Gastrocnemius medialis (tissue), 4 donors: Measurements from ENCODE around the gene EIF2D.

Experiments used
- POLR2A ChIP-seq, 2 donors: fragments of 450-650 bp; IDR thresholded peaks; one replicate each; pipeline ENCODE4 v1.6.1; 2017; ENCODE audit warnings: antibody characterized with exemption in 2 of 2, mild to moderate bottlenecking in 2 of 2, moderate library complexity in 2 of 2
- TF ChIP-seq, protein P1 (sequence below), 5 experiments: fragments of 450-650 bp in 3 of 5; fragments of 200-600 bp in 2 of 5; sonication (generic) in 2 of 5; IDR thresholded peaks in 4 of 5; conservative IDR thresholded peaks in 1 of 5; 1 replicate in 4 of 5; 2 replicates in 1 of 5; pipeline ENCODE4 v1.5.1; 2016 to 2019; ENCODE audit warnings: antibody characterized with exemption in 5 of 5, mild to moderate bottlenecking in 3 of 5, moderate library complexity in 3 of 5

DNA sequence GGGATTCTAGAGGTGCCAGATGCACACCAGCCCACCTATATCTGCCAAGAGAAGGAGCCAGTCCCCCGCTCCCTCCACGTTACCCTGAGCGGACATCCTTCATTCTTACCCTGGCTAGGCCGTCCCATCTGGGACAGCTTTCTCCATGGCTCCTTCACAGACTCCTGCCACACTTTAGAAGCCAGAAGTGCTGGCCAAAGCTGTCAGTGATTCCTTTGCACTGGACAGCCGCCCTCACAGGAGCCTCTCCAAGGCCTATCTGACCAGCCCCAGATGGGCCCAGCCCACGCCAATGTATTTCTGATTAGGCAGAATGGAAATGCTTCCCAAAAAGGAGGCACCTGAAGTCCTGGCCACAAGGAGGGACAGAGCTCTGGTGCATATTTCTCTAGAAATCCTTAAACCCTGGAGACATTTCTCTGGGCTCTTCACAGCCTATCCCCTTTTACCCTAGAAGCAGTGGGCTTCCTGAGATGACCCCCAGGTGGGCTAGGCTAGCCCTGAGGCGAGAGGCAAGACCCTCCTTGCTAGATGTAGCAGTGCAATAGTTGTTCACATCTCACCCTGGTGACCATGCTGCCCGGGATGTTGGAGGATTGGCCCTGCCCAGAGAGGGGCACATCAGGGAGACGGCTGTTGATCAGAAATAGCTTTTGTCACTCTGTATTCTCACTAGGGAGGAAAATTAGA, 60.8 kb downstream of the EIF2D start:
- TF ChIP-seq, protein P1, sequence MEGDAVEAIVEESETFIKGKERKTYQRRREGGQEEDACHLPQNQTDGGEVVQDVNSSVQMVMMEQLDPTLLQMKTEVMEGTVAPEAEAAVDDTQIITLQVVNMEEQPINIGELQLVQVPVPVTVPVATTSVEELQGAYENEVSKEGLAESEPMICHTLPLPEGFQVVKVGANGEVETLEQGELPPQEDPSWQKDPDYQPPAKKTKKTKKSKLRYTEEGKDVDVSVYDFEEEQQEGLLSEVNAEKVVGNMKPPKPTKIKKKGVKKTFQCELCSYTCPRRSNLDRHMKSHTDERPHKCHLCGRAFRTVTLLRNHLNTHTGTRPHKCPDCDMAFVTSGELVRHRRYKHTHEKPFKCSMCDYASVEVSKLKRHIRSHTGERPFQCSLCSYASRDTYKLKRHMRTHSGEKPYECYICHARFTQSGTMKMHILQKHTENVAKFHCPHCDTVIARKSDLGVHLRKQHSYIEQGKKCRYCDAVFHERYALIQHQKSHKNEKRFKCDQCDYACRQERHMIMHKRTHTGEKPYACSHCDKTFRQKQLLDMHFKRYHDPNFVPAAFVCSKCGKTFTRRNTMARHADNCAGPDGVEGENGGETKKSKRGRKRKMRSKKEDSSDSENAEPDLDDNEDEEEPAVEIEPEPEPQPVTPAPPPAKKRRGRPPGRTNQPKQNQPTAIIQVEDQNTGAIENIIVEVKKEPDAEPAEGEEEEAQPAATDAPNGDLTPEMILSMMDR (IDR thresholded peaks at IDR 0.05 in 4 of 5, conservative IDR thresholded peaks at IDR 0.05 in 1 of 5) = no peak
- no peak for TF ChIP-seq POLR2A (IDR thresholded peaks at IDR 0.05)
